Upper lobe of left lung (tissue), 6 donors: ENCODE measurements around the gene KRT35. TPM values are rescaled to one million over a fixed set of nuclear protein-coding genes. Genes with fewer than 3 reads are reported as not detected.
A peak's percentile ranks its signal among the peaks of the same experiment; 100 is the strongest.

ENCODE experiments used
- ATAC-seq, 2 donors: fragments of 200-7000 bp; cut with Tn5 transposase; one replicate each; pipeline ENCODE4 v1.9.1; 2022; ENCODE audit warnings: mild to moderate bottlenecking in 2 of 2, moderate library complexity in 2 of 2; ENCODE audit not compliant: low FRiP score in 2 of 2
- DNase-seq, 2 donors: peaks; one replicate each; pipeline ENCODE4 v3.0.0-alpha.2; 2019 to 2020
- H3K27ac ChIP-seq, 4 donors: fragments of 200-600 bp; sonication (generic); one replicate each; pipeline ENCODE4 v1.5.1; 2016 to 2019
- H3K27me3 ChIP-seq, 4 donors: fragments of 200-600 bp; sonication (generic); one replicate each; pipeline ENCODE4 v1.5.1; 2017 to 2019
- H3K36me3 ChIP-seq, 4 donors: fragments of 200-600 bp; sonication (generic); one replicate each; pipeline ENCODE4 v1.5.1; 2016 to 2019
- H3K4me1 ChIP-seq, 4 donors: fragments of 200-600 bp; sonication (generic); one replicate each; pipeline ENCODE4 v1.5.1; 2018 to 2019
- H3K4me3 ChIP-seq, 4 donors: fragments of 200-600 bp; sonication (generic); one replicate each; pipeline ENCODE4 v1.5.1; 2017 to 2019; ENCODE audit warnings: mild to moderate bottlenecking in 2 of 4, moderate library complexity in 1 of 4
- H3K9me3 ChIP-seq, 4 donors: fragments of 200-600 bp; sonication (generic); one replicate each; pipeline ENCODE4 v1.5.1; 2018 to 2019
- CTCF ChIP-seq, 6 experiments: fragments of 450-650 bp in 4 of 6; fragments of 200-600 bp in 2 of 6; sonication (generic) in 2 of 6; IDR thresholded peaks; one replicate each; pipeline ENCODE4 v1.5.1; 2016 to 2019; ENCODE audit warnings: antibody characterized with exemption in 6 of 6
- EP300 ChIP-seq, 4 donors: sonication (generic); formaldehyde crosslinking; IDR thresholded peaks; one replicate each; pipeline ENCODE4 v1.5.1; 2017; ENCODE audit warnings: antibody characterized with exemption in 4 of 4, control low read depth in 2 of 4
- POLR2A ChIP-seq, 4 donors: fragments of 450-650 bp; IDR thresholded peaks; one replicate each; pipeline ENCODE4 v1.5.1; 2016 to 2017; ENCODE audit warnings: antibody characterized with exemption in 4 of 4, mild to moderate bottlenecking in 2 of 4
- POLR2AphosphoS5 ChIP-seq, 2 donors: sonication (generic); formaldehyde crosslinking; IDR thresholded peaks; one replicate each; pipeline ENCODE4 v1.5.1; 2017; ENCODE audit warnings: antibody characterized with exemption in 2 of 2
- WGBS, 2 donors: methylation state at CpG; one replicate each; pipeline ENCODE4 v1.1.5; 2017 to 2018; 5-methylcytosine and 5-hydroxymethylcytosine counted together
- total RNA-seq, 6 donors: library from RNA; depleted of rRNA in 4 of 6; stranded (reverse); fragments of >200 nt in 4 of 6; gene quantifications; one replicate each; pipeline versions ENCODE4 v1.1.0 to v1.2.1, GENCODE V29; 2016 to 2021
- donor health status: DM: no; HTN: no; CAD: no; lungs with moderate emphysema.
- donor health status: DM: no; HTN: yes; CAD: no; lungs with severe emphysema.

The KRT35 gene
- total RNA-seq, 6 donors from 2014 or later: not detected

- H3K9me3 ChIP-seq: no peaks in the 10 kb centered on the region
- H3K27ac ChIP-seq: peak overlapping the region; percentile 39 to 80 (median 65)
- peaks cover 0 to 5% (median 0%) of the 10 kb centered on the region in 4 donors for H3K36me3 ChIP-seq
- TF ChIP-seq CTCF (IDR thresholded peaks at IDR 0.05) (no peak), POLR2A (IDR thresholded peaks at IDR 0.05) (peak in 2 of 4 donors; percentile 8 to 18)
- 72 to 74% methylated on average over 5 to 11 of the region's 12 CpGs for WGBS, 2 donors
- peak overlapping the region in 1 of 4 donors; percentile 55 for H3K4me3 ChIP-seq
- H3K27me3 ChIP-seq: peaks cover 0 to 7% (median 2%) of the 10 kb centered on the region in 4 donors
- DNase-seq (peak; percentile 10 to 58), ATAC-seq (peak in 1 of 2 donors; percentile 19)
- peaks cover 5 to 51% (median 16%) of the 10 kb centered on the region in 4 donors for H3K4me1 ChIP-seq
Observed at GRCh38 chr17:41522301-41523224, 41.6 kb upstream of the KRT35 start.

- Histone ChIP-seq H3K9me3 (no peaks in the 10 kb centered on the region), H3K27me3 (no peaks in the 10 kb centered on the region), H3K4me1 (peaks cover 5 to 45% (median 15%) of the 10 kb centered on the region in 4 donors), H3K27ac (peak overlapping the region; percentile 39 to 80 (median 65)), H3K36me3 (peaks cover 0 to 5% (median 0%) of the 10 kb centered on the region in 4 donors), H3K4me3 (no peak overlapping the region)
- ATAC-seq (peak; percentile 62 to 91), DNase-seq (peak; percentile 90 to 91)
- WGBS, 2 donors: 58 to 95% methylated on average over 2 to 6 of the region's 6 CpGs
- TF ChIP-seq CTCF (IDR thresholded peaks at IDR 0.05): no peak
- peak in 1 of 4 donors; percentile 30 for TF ChIP-seq EP300 (IDR thresholded peaks at IDR 0.05)
- peak in 2 of 4 donors; percentile 10 to 41 for TF ChIP-seq POLR2A (IDR thresholded peaks at IDR 0.05)
- peak; percentile 18 to 51 for TF ChIP-seq POLR2AphosphoS5 (IDR thresholded peaks at IDR 0.05)
Observed at GRCh38 chr17:41521574-41522261, 40.8 kb upstream of the KRT35 start.

- Histone ChIP-seq H3K4me3 (no peak overlapping the region), H3K27ac (peak overlapping the region; percentile 39 to 80 (median 65)), H3K27me3 (no peaks in the 10 kb centered on the region), H3K4me1 (peaks cover 5 to 45% (median 17%) of the 10 kb centered on the region in 4 donors), H3K9me3 (no peaks in the 10 kb centered on the region), H3K36me3 (peaks cover 0 to 5% (median 0%) of the 10 kb centered on the region in 4 donors)
- WGBS, 2 donors: 45 to 71% methylated on average over 7 to 10 of the region's 10 CpGs
- DNase-seq (peak in 1 of 2 donors; percentile 67), ATAC-seq (no peak)
- TF ChIP-seq CTCF (IDR thresholded peaks at IDR 0.05) (no peak), EP300 (IDR thresholded peaks at IDR 0.05) (no peak), POLR2A (IDR thresholded peaks at IDR 0.05) (no peak), POLR2AphosphoS5 (IDR thresholded peaks at IDR 0.05) (no peak)
Observed at GRCh38 chr17:41520821-41521521, 40.0 kb upstream of the KRT35 start.

- no peak overlapping the region for H3K4me3 ChIP-seq
- ATAC-seq (peak in 1 of 2 donors; percentile 9), DNase-seq (peak in 1 of 2 donors; percentile 88)
- 63% methylated on average over 10 of the region's 11 CpGs; no CpG with 5 or more reads in 1 of the 2 donors for WGBS, 2 donors
- peaks cover 5 to 45% (median 17%) of the 10 kb centered on the region in 4 donors for H3K4me1 ChIP-seq
- H3K9me3 ChIP-seq: no peaks in the 10 kb centered on the region
- TF ChIP-seq POLR2A (IDR thresholded peaks at IDR 0.05) (peak in 1 of 4 donors; percentile 13), EP300 (IDR thresholded peaks at IDR 0.05) (no peak), POLR2AphosphoS5 (IDR thresholded peaks at IDR 0.05) (no peak)
- H3K27ac ChIP-seq: peak overlapping the region in 3 of 4 donors; percentile 21 to 55 (median 39)
- no peaks in the 10 kb centered on the region for H3K27me3 ChIP-seq
- H3K36me3 ChIP-seq: peaks cover 0 to 5% (median 0%) of the 10 kb centered on the region in 4 donors
Observed at GRCh38 chr17:41519501-41520224, 38.7 kb upstream of the KRT35 start.
